ENCODE measurements around the gene IL25.
"Not testable (repeated sequence)": the region's sequence is repeated elsewhere in the genome, so short reads cannot be mapped to it uniquely, and the experiment has no call there.

IL25 gene

GRCh38 chr14:23371865-23372264, 744 bp upstream of the IL25 start:
- DNase-seq, result no peak

- no peak for DNase-seq
These were observed 432 bp downstream of the IL25 start for GRCh38 chr14:23373041-23373440.

GRCh38 chr14:23375527-23376251, 3.1 kb downstream of the IL25 start:
- no peak for DNase-seq

- peak in 54 of 56 donors; percentile 70 to 98 (median 93) for DNase-seq
These were observed 4.0 kb downstream of the IL25 start, which contains the start of gene CMTM5 for GRCh38 chr14:23376482-23377197. Gene CMTM5, plus strand, starts transcription at chr14:23377046. Its CDS starts 206 bp downstream, at chr14:23377252.

GRCh38 chr14:23377198-23377550, 4.6 kb downstream of the IL25 start:
- DNase-seq, result peak in 3 of 56 donors; percentile 43 to 64 (median 63)

GRCh38 chr14:23377573-23378563, 5.3 kb downstream of the IL25 start:
- peak in 1 of 56 donors; percentile 44 for DNase-seq

GRCh38 chr14:23378612-23379220, 6.1 kb downstream of the IL25 start:
- peak in 1 of 56 donors; percentile 24 for DNase-seq

GRCh38 chr14:23379366-23380196, 7.0 kb downstream of the IL25 start:
- DNase-seq, result peak in 23 of 56 donors; percentile 7 to 61 (median 28)

GRCh38 chr14:23380197-23380914, 7.7 kb downstream of the IL25 start:
- peak in 8 of 56 donors; percentile 5 to 36 (median 26) for DNase-seq

- DNase-seq, result no peak
These were observed 8.4 kb downstream of the IL25 start for GRCh38 chr14:23380976-23381375.

GRCh38 chr14:23381871-23382270, 9.3 kb downstream of the IL25 start:
- DNase-seq, result no peak

GRCh38 chr14:23382276-23382675, 9.7 kb downstream of the IL25 start:
- no peak for DNase-seq

GRCh38 chr14:23382731-23383440, 10.3 kb downstream of the IL25 start:
- DNase-seq, result no peak

- no peak for DNase-seq
These were observed 11.9 kb downstream of the IL25 start for GRCh38 chr14:23384364-23385080.

- DNase-seq, result no peak
These were observed 12.6 kb downstream of the IL25 start for GRCh38 chr14:23385244-23385641.

- no peak for DNase-seq
These were observed 13.1 kb downstream of the IL25 start for GRCh38 chr14:23385642-23386265.

GRCh38 chr14:23386266-23386657, 13.7 kb downstream of the IL25 start:
- not testable (repeated sequence) for DNase-seq

GRCh38 chr14:23386999-23387398, 14.4 kb downstream of the IL25 start:
- no peak for DNase-seq

All from amygdala (tissue), 56 donors.